ENCODE results near the gene RASA3. TPM values are rescaled to one million over a fixed set of nuclear protein-coding genes. Genes with fewer than 3 reads are reported as not detected.
A peak's percentile ranks its signal among the peaks of the same experiment; 100 is the strongest.
"Not testable (repeated sequence)": the region's sequence is repeated elsewhere in the genome, so short reads cannot be mapped to it uniquely, and the experiment has no call there.

RASA3 gene
- polyA plus RNA-seq, 1 donor from 2014 or later = 52.8 TPM

- no peaks in the 10 kb centered on the region for H3K27me3 Mint-ChIP-seq
- H3K27ac Mint-ChIP-seq = peak overlapping the region; percentile 70 to 84 (median 84)
- H3K4me3 Mint-ChIP-seq = peak overlapping the region; percentile 80 to 100 (median 90)
- peaks cover 38 to 64% (median 49%) of the 10 kb centered on the region in 3 donors for H3K4me1 Mint-ChIP-seq
- peaks cover 5% of the 10 kb centered on the region for H3K36me3 Mint-ChIP-seq
- peaks cover 0 to 1% (median 0%) of the 10 kb centered on the region in 3 donors for H3K9me3 Mint-ChIP-seq
Observed at GRCh38 chr13:114129649-114130062, 2.8 kb downstream of the RASA3 start.

GRCh38 chr13:114128624-114129522, 3.5 kb downstream of the RASA3 start:
- peak overlapping the region; percentile 80 to 100 (median 90) for H3K4me3 Mint-ChIP-seq

GRCh38 chr13:114128348-114128623, 4.1 kb downstream of the RASA3 start:
- Mint-ChIP-seq H3K4me1 (peaks cover 40 to 62% (median 44%) of the 10 kb centered on the region in 3 donors), H3K36me3 (peaks cover 5% of the 10 kb centered on the region), H3K9me3 (peaks cover 0 to 1% (median 0%) of the 10 kb centered on the region in 3 donors), H3K27me3 (no peaks in the 10 kb centered on the region), H3K4me3 (peak overlapping the region; percentile 80 to 100 (median 82)), H3K27ac (peak overlapping the region; percentile 70 to 84 (median 84))

More at GRCh38 chr13:114128624-114129522, 3.5 kb downstream of the RASA3 start:
- H3K9me3 Mint-ChIP-seq = peaks cover 0 to 1% (median 0%) of the 10 kb centered on the region in 3 donors
- H3K27ac Mint-ChIP-seq = peak overlapping the region; percentile 70 to 84 (median 84)
- H3K36me3 Mint-ChIP-seq = peaks cover 5% of the 10 kb centered on the region
- H3K27me3 Mint-ChIP-seq = no peaks in the 10 kb centered on the region
- peaks cover 40 to 61% (median 46%) of the 10 kb centered on the region in 3 donors for H3K4me1 Mint-ChIP-seq

- peaks cover 0 to 1% (median 0%) of the 10 kb centered on the region in 3 donors for H3K9me3 Mint-ChIP-seq
- no peaks in the 10 kb centered on the region for H3K27me3 Mint-ChIP-seq
- peak overlapping the region; percentile 80 to 100 (median 82) for H3K4me3 Mint-ChIP-seq
- peak overlapping the region; percentile 70 to 92 (median 84) for H3K27ac Mint-ChIP-seq
- H3K36me3 Mint-ChIP-seq = peaks cover 5% of the 10 kb centered on the region
- peaks cover 42 to 66% (median 44%) of the 10 kb centered on the region in 3 donors for H3K4me1 Mint-ChIP-seq
Observed at GRCh38 chr13:114127473-114128347, 4.7 kb downstream of the RASA3 start.

GRCh38 chr13:114126789-114127472, 5.5 kb downstream of the RASA3 start:
- Mint-ChIP-seq H3K4me3 (peak overlapping the region; percentile 44 to 84 (median 64)), H3K36me3 (peaks cover 5% of the 10 kb centered on the region), H3K4me1 (peaks cover 42 to 66% (median 44%) of the 10 kb centered on the region in 3 donors), H3K27me3 (no peaks in the 10 kb centered on the region), H3K9me3 (peaks cover 0 to 1% (median 0%) of the 10 kb centered on the region in 3 donors), H3K27ac (peak overlapping the region; percentile 67 to 92 (median 70))

GRCh38 chr13:114126086-114126485, 6.3 kb downstream of the RASA3 start:
- Mint-ChIP-seq H3K4me3 (peak overlapping the region; percentile 54 to 81 (median 72)), H3K4me1 (peaks cover 43 to 71% (median 45%) of the 10 kb centered on the region in 3 donors), H3K27ac (peak overlapping the region in 2 of 3 donors; percentile 83 to 92)
- not testable (repeated sequence) for H3K36me3 Mint-ChIP-seq, H3K27me3 Mint-ChIP-seq, H3K9me3 Mint-ChIP-seq

GRCh38 chr13:114125589-114125988, 6.8 kb downstream of the RASA3 start:
- peak overlapping the region in 1 of 4 donors; percentile 81 for H3K4me3 Mint-ChIP-seq
- peaks cover 5% of the 10 kb centered on the region for H3K36me3 Mint-ChIP-seq
- H3K4me1 Mint-ChIP-seq = peaks cover 43 to 72% (median 48%) of the 10 kb centered on the region in 3 donors
- no peaks in the 10 kb centered on the region for H3K27me3 Mint-ChIP-seq
- peak overlapping the region in 1 of 3 donors; percentile 80 for H3K27ac Mint-ChIP-seq
- no peaks in the 10 kb centered on the region for H3K9me3 Mint-ChIP-seq

GRCh38 chr13:114124921-114125320, 7.5 kb downstream of the RASA3 start:
- Mint-ChIP-seq H3K4me3 (peak overlapping the region; percentile 6 to 81 (median 68)), H3K27me3 (no peaks in the 10 kb centered on the region), H3K36me3 (peaks cover 5% of the 10 kb centered on the region), H3K27ac (peak overlapping the region in 2 of 3 donors; percentile 30 to 48), H3K4me1 (peaks cover 46 to 68% (median 50%) of the 10 kb centered on the region in 3 donors), H3K9me3 (no peaks in the 10 kb centered on the region)

- H3K27ac Mint-ChIP-seq = peak overlapping the region; percentile 30 to 48 (median 32)
- H3K27me3 Mint-ChIP-seq = no peaks in the 10 kb centered on the region
- H3K4me1 Mint-ChIP-seq = peaks cover 42 to 63% (median 45%) of the 10 kb centered on the region in 3 donors
- peaks cover 5% of the 10 kb centered on the region for H3K36me3 Mint-ChIP-seq
- peak overlapping the region in 2 of 4 donors; percentile 58 to 79 for H3K4me3 Mint-ChIP-seq
- no peaks in the 10 kb centered on the region for H3K9me3 Mint-ChIP-seq
Observed at GRCh38 chr13:114124431-114124830, 8.0 kb downstream of the RASA3 start.

- peaks cover 5% of the 10 kb centered on the region for H3K36me3 Mint-ChIP-seq
- peak overlapping the region in 1 of 3 donors; percentile 32 for H3K27ac Mint-ChIP-seq
- peak overlapping the region in 1 of 4 donors; percentile 29 for H3K4me3 Mint-ChIP-seq
- H3K27me3 Mint-ChIP-seq = no peaks in the 10 kb centered on the region
- peaks cover 39 to 60% (median 43%) of the 10 kb centered on the region in 3 donors for H3K4me1 Mint-ChIP-seq
- no peaks in the 10 kb centered on the region for H3K9me3 Mint-ChIP-seq
Observed at GRCh38 chr13:114123876-114124275, 8.5 kb downstream of the RASA3 start.

GRCh38 chr13:114123448-114123847, 9.0 kb downstream of the RASA3 start:
- Mint-ChIP-seq H3K4me3 (peak overlapping the region in 1 of 4 donors; percentile 29), H3K27me3 (no peaks in the 10 kb centered on the region), H3K9me3 (no peaks in the 10 kb centered on the region), H3K36me3 (peaks cover 5% of the 10 kb centered on the region), H3K4me1 (peaks cover 41 to 61% (median 43%) of the 10 kb centered on the region in 3 donors), H3K27ac (peak overlapping the region in 1 of 3 donors; percentile 86)

- Mint-ChIP-seq H3K27ac (peak overlapping the region in 2 of 3 donors; percentile 31 to 86), H3K4me1 (peaks cover 40 to 56% (median 46%) of the 10 kb centered on the region in 3 donors), H3K36me3 (peaks cover 5% of the 10 kb centered on the region), H3K9me3 (no peaks in the 10 kb centered on the region), H3K27me3 (no peaks in the 10 kb centered on the region), H3K4me3 (peak overlapping the region in 1 of 4 donors; percentile 70)
Observed at GRCh38 chr13:114122591-114123211, 9.7 kb downstream of the RASA3 start.

GRCh38 chr13:114122127-114122511, 10.3 kb downstream of the RASA3 start:
- Mint-ChIP-seq H3K27me3 (no peaks in the 10 kb centered on the region), H3K9me3 (no peaks in the 10 kb centered on the region), H3K4me1 (peaks cover 35 to 50% (median 42%) of the 10 kb centered on the region in 3 donors), H3K4me3 (no peak overlapping the region), H3K27ac (peak overlapping the region in 2 of 3 donors; percentile 10 to 31), H3K36me3 (peaks cover 5% of the 10 kb centered on the region)
